Sigmoid colon (tissue), 4 donors: Measurements from ENCODE around the gene CXCL6.

Source experiments
- EP300 ChIP-seq, 4 donors: sonication (generic); formaldehyde crosslinking; IDR thresholded peaks; one replicate each; pipeline ENCODE4 v1.6.1; 2017; ENCODE audit warnings: antibody characterized with exemption in 4 of 4
- POLR2A ChIP-seq, 2 donors: fragments of 450-650 bp; IDR thresholded peaks; one replicate each; pipeline ENCODE4 v1.6.1; 2016; ENCODE audit warnings: antibody characterized with exemption in 2 of 2, mild to moderate bottlenecking in 2 of 2, moderate library complexity in 2 of 2
- POLR2AphosphoS5 ChIP-seq, 4 donors: sonication (generic); formaldehyde crosslinking; IDR thresholded peaks; one replicate each; pipeline ENCODE4 v1.6.1; 2017; ENCODE audit warnings: antibody characterized with exemption in 4 of 4
- TF ChIP-seq, protein P1 (sequence below), 4 experiments: fragments of 450-650 bp in 3 of 4; fragments of 200-600 bp in 1 of 4; IDR thresholded peaks; one replicate each; pipeline ENCODE4 v1.5.1; 2016 to 2019; ENCODE audit warnings: antibody characterized with exemption in 4 of 4, mild to moderate bottlenecking in 3 of 4, moderate library complexity in 2 of 4

DNA sequence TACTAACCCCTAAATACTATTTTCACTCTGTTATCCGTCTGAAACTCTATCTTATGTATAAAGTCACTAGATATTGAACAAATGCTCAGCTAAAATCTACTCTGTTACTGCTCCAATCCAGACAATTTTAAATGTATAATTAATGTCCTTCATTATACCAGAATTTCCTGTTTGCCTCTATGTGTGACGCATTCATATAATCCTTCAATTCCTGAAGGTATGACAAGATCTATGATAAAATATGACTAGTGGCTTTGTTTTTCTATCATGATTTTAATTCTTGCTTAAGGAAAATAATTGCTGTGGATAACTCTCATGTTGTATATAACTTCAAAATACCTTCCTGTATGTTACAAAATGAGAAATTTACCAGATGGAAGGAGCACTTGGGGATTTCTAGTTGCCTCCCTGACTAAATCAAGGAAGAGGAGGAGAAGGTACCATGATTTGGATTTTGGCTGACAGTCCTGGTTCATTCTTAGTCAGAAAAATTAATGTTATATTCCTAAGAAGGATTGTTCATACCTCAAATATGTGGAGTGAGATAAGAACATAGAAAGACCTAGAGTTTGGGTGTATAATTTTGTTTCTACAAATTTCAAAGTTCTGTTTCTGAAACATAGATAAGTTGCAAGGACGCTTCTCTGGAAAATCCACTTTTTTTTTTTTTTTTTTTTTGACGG is 4.9 kb downstream of the CXCL6 start:
- TF ChIP-seq EP300 (IDR thresholded peaks at IDR 0.05), result no peak
- TF ChIP-seq, protein P1, sequence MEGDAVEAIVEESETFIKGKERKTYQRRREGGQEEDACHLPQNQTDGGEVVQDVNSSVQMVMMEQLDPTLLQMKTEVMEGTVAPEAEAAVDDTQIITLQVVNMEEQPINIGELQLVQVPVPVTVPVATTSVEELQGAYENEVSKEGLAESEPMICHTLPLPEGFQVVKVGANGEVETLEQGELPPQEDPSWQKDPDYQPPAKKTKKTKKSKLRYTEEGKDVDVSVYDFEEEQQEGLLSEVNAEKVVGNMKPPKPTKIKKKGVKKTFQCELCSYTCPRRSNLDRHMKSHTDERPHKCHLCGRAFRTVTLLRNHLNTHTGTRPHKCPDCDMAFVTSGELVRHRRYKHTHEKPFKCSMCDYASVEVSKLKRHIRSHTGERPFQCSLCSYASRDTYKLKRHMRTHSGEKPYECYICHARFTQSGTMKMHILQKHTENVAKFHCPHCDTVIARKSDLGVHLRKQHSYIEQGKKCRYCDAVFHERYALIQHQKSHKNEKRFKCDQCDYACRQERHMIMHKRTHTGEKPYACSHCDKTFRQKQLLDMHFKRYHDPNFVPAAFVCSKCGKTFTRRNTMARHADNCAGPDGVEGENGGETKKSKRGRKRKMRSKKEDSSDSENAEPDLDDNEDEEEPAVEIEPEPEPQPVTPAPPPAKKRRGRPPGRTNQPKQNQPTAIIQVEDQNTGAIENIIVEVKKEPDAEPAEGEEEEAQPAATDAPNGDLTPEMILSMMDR (IDR thresholded peaks at IDR 0.05), result no peak
- no peak for TF ChIP-seq POLR2AphosphoS5 (IDR thresholded peaks at IDR 0.05)
- no peak for TF ChIP-seq POLR2A (IDR thresholded peaks at IDR 0.05)
